GM12891 (cell line): ENCODE data around the gene NTNG1.

Experiments used
- POLR2A ChIP-seq: IDR thresholded peaks from 2 replicates; pipeline ENCODE4 v1.6.1; 2011; ENCODE audit warnings: low read depth, low read length, control low read depth
- TAF1 ChIP-seq: IDR thresholded peaks from 2 replicates; pipeline ENCODE4 v1.6.1; 2011; ENCODE audit warnings: low read depth, low read length, control low read depth

GRCh38 chr1:107394301-107394700, 253.5 kb downstream of the NTNG1 start:
- no peak for TF ChIP-seq POLR2A
- no peak for TF ChIP-seq TAF1
